ENCODE measurements around the gene FNDC5.

Gene FNDC5

DNA sequence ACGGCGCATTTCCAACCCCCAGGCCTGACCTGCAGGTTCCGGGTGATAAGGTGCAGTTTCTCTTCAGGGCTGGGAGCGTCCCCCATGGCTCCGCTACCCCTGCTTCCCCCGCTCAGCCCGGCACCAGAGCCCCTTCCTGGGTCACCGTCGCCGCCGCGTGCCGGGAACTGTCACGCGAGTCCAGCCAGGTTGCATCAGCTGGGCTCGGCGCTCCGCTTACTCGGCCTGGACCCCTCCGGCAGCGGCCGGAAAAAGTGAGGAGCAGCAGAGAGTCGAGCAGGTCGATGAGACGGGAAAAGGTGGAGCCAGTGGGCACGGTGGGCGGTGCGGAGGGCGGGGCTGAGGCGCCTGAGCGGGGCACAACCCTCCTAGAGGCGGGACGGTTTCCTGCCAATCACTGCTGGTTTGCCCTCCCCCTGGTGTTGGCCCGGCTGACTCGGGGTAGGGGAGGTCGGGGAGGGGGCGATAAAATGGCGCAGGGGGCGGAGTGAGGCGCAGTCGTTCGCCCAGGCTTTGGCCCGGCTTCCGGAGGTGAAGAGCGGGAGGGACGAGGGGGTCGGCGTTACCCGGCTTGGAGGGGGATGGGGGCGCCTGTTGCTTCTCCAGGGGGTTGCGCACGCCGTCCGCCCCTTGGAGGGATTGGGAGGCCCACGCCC is 53.4 kb downstream of the FNDC5 start, which contains the start of the genes S100PBP and YARS1:
Gene S100PBP (plus strand): TSS at position 495 of the 656 bp plus-strand sequence. CDS start 8,447 bp downstream, outside the sequence.
Gene YARS1 (minus strand): TSS at position 200 of the 656 bp plus-strand sequence. CDS start 114 bp downstream, at position 86.
- DNase-seq (ENCODE audit: low spot score): peak; percentile 99
- no peak for TF ChIP-seq CTCF (IDR thresholded peaks at IDR 0.05; ENCODE audit: borderline replicate concordance, control extremely low read depth, extremely low read depth, insufficient read depth, missing control alignments)
- in situ Hi-C loops (cut with MboI; ENCODE audit: low sequenced_read_pairs, unreplicated experiment): no loop called here

DNA sequence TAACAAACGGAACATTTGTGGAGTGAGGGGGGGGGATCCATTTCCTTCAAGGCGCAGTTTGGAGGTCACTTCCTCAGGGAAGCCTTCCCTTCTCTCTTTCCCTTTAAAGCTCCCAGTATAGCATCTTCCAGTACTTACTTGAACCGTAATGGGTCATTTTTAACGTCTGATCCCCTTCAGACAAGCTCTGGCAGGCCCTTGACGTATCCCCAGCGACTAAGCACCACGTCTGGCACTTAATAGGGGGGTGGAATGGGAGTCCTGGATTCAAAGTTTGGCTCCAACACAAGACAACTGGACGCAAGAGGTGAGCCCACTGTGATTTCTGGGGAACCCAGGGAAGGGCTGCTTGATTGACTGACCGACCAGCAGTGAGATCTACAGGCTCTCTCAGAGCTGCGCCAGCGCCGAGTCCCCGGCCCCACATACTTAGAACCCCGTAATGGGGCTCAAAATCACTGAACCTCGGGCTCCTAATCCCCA is 54.0 kb downstream of the FNDC5 start:
- TF ChIP-seq CTCF (IDR thresholded peaks at IDR 0.05; ENCODE audit: borderline replicate concordance, control extremely low read depth, extremely low read depth, insufficient read depth, missing control alignments): no peak
- no peak for DNase-seq (ENCODE audit: low spot score)
- in situ Hi-C loops (cut with MboI; ENCODE audit: low sequenced_read_pairs, unreplicated experiment): no loop called here

DNA sequence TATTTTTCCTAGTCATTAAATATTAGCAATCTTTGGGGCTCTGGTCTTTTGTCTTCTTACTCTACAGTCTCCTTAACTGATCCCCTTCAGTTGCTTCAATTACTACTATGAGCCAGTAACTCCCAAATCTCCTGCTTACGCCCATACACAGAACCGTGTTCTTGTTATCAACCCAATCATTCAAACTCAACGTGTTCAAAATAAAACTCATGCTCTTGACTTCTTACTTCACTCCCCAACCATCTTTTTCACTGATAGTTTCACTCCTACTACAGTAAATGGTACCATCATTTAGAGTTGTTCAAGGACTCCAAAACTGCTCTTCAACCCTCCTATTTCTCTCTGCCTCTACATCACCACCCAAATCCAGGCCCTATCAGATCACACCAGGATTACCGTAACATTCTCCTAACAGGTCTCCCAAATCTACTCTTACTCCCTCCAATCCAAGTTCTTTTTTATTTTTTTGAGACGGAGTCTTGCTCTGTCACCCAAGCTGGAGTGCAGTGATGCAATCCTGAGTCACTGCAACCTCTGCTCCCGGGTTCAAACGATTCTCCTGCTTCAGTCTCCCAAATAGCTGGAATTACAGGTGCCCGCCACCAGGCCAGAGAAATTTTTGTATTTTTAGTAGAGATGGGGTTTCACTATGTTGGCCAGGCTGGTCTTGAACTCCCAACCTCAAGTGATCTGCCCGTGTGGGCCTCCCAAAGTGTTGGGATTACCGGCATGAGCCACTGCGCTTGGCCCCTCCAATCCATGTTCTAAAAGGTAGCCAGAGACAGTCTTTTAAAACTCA is 56.6 kb downstream of the FNDC5 start:
- in situ Hi-C loops (cut with MboI; ENCODE audit: low sequenced_read_pairs, unreplicated experiment): no loop called here
- no peak for TF ChIP-seq CTCF (IDR thresholded peaks at IDR 0.05; ENCODE audit: borderline replicate concordance, control extremely low read depth, extremely low read depth, insufficient read depth, missing control alignments)
- no peak for DNase-seq (ENCODE audit: low spot score)

Data from GM13976 (cell line).